ENCODE data around the gene HCN2.
A peak's percentile ranks its signal among the peaks of the same experiment; 100 is the strongest.

HCN2 gene

DNA sequence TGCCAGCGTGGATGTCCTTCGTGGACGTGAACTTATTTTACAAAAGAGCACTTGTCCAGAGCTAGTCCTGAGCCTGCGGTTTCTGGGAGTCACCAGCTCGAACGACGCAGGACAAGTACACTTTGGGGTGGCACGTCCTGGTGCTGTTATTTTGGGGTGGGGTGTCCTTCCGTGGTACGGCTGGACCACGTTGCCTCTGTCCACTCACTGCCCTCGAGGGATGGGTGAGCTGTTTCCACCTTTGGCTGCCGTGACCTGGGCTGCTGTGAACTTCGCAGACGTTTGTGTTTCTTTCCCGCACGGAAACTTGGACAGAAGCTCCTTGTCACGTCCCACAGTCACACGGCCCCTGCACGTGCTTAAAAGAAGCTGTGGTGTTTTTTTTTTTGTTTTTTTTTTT lies 34.9 kb upstream of the HCN2 start:
- no peaks in the 10 kb centered on the region for H3K9me3 ChIP-seq (ENCODE audit: control insufficient read depth, insufficient read depth, low read depth, low read length)
- 0 out of 2 replicates have a peak, but pooled peaks cover 3% of the 10 kb centered on the region for H3K4me1 ChIP-seq (ENCODE audit: control insufficient read depth, insufficient read depth, low read length)
- no peaks in the 10 kb centered on the region for H3K36me3 ChIP-seq (ENCODE audit: control insufficient read depth in 2 of 2, insufficient read depth in 1 of 2, low read length in 2 of 2)
- no peak overlapping the region for H3K27ac ChIP-seq (ENCODE audit: extremely low read depth, low read depth, low read length)
- ChIA-PET POLR2A (interaction anchor here (0.7 to 2.7 kb wide), 4 partner anchors 23 to 48 kb away, joined by 3 to 17 read pairs (median 5); partner anchors contain the start of gene CDC34), CTCF (interaction anchor here (0.5 to 1.6 kb wide), 2 partner anchors 44 to 109 kb away, joined by 3 to 4 read pairs; no protein-coding TSS in a partner anchor)
- no peak for TF ChIP-seq ZNF133 (tag by site-specific recombination; IDR thresholded peaks at IDR 0.05)
- TF ChIP-seq YY2 (tag by site-specific recombination; IDR thresholded peaks at IDR 0.05): no peak
- no peak overlapping the region for H3K4me3 ChIP-seq (ENCODE audit: low read depth, low read length)

DNA sequence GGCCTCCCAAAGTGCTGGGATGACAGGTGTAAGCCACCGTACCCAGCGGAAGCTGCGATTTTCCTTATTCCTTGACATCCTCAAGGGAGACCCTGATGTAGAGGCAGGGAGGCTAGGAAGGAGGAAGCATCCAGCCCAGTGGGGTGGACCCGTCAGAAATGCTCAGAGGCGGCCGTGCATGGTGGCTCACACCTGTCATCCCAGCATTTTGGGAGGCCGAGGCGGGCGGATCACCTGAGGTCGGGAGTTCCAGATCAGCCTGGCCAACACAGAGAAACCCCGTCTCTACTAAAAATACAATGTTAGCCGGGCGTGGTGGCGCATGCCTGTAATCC lies 34.2 kb upstream of the HCN2 start:
- POLR2A ChIA-PET: interaction anchor here (0.6 to 2.7 kb wide), 9 partner anchors 9 to 149 kb away, joined by 3 to 17 read pairs (median 3); partner anchors contain the start of genes BSG and CDC34
- H3K27ac ChIP-seq (ENCODE audit: extremely low read depth, low read depth, low read length): no peak overlapping the region
- no peaks in the 10 kb centered on the region for H3K36me3 ChIP-seq (ENCODE audit: control insufficient read depth in 2 of 2, insufficient read depth in 1 of 2, low read length in 2 of 2)
- no peak for TF ChIP-seq ZNF157 (tag by site-specific recombination; IDR thresholded peaks at IDR 0.05)
- TF ChIP-seq, protein P1, sequence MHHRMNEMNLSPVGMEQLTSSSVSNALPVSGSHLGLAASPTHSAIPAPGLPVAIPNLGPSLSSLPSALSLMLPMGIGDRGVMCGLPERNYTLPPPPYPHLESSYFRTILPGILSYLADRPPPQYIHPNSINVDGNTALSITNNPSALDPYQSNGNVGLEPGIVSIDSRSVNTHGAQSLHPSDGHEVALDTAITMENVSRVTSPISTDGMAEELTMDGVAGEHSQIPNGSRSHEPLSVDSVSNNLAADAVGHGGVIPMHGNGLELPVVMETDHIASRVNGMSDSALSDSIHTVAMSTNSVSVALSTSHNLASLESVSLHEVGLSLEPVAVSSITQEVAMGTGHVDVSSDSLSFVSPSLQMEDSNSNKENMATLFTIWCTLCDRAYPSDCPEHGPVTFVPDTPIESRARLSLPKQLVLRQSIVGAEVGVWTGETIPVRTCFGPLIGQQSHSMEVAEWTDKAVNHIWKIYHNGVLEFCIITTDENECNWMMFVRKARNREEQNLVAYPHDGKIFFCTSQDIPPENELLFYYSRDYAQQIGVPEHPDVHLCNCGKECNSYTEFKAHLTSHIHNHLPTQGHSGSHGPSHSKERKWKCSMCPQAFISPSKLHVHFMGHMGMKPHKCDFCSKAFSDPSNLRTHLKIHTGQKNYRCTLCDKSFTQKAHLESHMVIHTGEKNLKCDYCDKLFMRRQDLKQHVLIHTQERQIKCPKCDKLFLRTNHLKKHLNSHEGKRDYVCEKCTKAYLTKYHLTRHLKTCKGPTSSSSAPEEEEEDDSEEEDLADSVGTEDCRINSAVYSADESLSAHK (tag by site-specific recombination; IDR thresholded peaks at IDR 0.05): no peak
- 0 out of 2 replicates have a peak, but pooled peaks cover 3% of the 10 kb centered on the region for H3K4me1 ChIP-seq (ENCODE audit: control insufficient read depth, insufficient read depth, low read length)
- no peaks in the 10 kb centered on the region for H3K9me3 ChIP-seq (ENCODE audit: control insufficient read depth, insufficient read depth, low read depth, low read length)
- CTCF ChIA-PET: interaction anchor here (0.6 to 1.6 kb wide), 2 partner anchors 45 to 50 kb away, joined by 4 read pairs; no protein-coding TSS in a partner anchor
- no peak overlapping the region for H3K4me3 ChIP-seq (ENCODE audit: low read depth, low read length)

- POLR2A ChIA-PET: interaction anchor here (1.3 to 2.7 kb wide), 3 partner anchors 15 to 25 kb away, joined by 3 to 17 read pairs (median 6); partner anchors contain the start of gene CDC34
Observed at GRCh38 chr19:556611-557382, 32.9 kb upstream of the HCN2 start.

DNA sequence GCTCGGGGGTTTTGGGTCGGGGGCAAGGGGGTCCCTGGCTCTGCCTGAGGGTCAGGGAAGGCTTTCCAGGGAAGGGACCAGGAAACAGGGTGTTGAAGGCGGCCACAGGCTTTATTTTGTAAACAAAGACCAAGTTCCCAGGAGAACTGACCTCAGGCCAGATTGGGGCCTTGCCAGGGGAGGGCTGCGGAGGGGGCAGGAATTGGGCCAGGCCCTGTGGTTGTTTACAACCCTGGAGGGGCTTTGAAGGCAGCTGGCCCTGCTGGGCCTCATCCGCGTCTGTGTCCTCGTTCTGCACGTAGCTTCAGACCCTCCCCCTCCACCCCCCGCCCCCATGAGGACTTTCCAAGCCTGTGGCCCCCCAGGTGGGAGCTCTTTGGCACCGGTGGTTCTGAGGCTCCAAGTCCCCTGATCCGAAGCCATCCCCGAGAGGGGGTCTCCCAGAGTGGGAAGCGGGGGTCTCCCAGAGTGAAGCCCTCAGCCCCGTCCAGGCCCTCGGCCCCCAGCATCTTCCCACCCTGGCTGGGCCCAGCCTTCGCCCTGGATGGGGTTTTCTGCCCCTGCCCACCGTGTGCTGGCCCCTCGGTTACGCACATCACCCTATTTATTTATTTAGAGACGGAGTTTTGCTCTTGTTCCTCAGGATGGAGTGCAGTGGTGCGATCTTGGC lies 30.8 kb upstream of the HCN2 start:
- no peaks in the 10 kb centered on the region for H3K9me3 ChIP-seq (ENCODE audit: control insufficient read depth, insufficient read depth, low read depth, low read length)
- 0 out of 2 replicates have a peak, but pooled peaks cover 3% of the 10 kb centered on the region for H3K4me1 ChIP-seq (ENCODE audit: control insufficient read depth, insufficient read depth, low read length)
- no peak overlapping the region for H3K4me3 ChIP-seq (ENCODE audit: low read depth, low read length)
- no peaks in the 10 kb centered on the region for H3K36me3 ChIP-seq (ENCODE audit: control insufficient read depth in 2 of 2, insufficient read depth in 1 of 2, low read length in 2 of 2)
- POLR2A ChIA-PET: no interaction called here
- CTCF ChIA-PET: no interaction called here
- no peak overlapping the region for H3K27ac ChIP-seq (ENCODE audit: extremely low read depth, low read depth, low read length)
- TF ChIP-seq ZNF514 (tag by site-specific recombination; IDR thresholded peaks at IDR 0.05) (no peak), MEIS1 (CRISPR knock-in tag; IDR thresholded peaks at IDR 0.05; ENCODE audit: borderline replicate concordance) (no peak), ZNF791 (tag by site-specific recombination; IDR thresholded peaks at IDR 0.05) (no peak), OSR2 (tag by site-specific recombination; IDR thresholded peaks at IDR 0.05) (no peak), ZNF266 (tag by site-specific recombination; IDR thresholded peaks at IDR 0.05; ENCODE audit: low read depth) (no peak), ZNF624 (tag by site-specific recombination; IDR thresholded peaks at IDR 0.05) (no peak), ZBTB21 (tag by site-specific recombination; IDR thresholded peaks at IDR 0.05) (no peak), ZNF701 (tag by site-specific recombination; IDR thresholded peaks at IDR 0.05) (no peak), ZNF423 (tag by site-specific recombination; IDR thresholded peaks at IDR 0.05) (no peak), ZBTB1 (tag by site-specific recombination; IDR thresholded peaks at IDR 0.05) (no peak), ZNF670 (tag by site-specific recombination; IDR thresholded peaks at IDR 0.05; ENCODE audit: low read depth) (no peak), ZNF202 (tag by site-specific recombination; IDR thresholded peaks at IDR 0.05; ENCODE audit: borderline replicate concordance) (no peak), ZNF10 (tag by site-specific recombination; IDR thresholded peaks at IDR 0.05) (no peak), ZBTB20 (tag by site-specific recombination; IDR thresholded peaks at IDR 0.05) (no peak)
- TF ChIP-seq, protein P2, sequence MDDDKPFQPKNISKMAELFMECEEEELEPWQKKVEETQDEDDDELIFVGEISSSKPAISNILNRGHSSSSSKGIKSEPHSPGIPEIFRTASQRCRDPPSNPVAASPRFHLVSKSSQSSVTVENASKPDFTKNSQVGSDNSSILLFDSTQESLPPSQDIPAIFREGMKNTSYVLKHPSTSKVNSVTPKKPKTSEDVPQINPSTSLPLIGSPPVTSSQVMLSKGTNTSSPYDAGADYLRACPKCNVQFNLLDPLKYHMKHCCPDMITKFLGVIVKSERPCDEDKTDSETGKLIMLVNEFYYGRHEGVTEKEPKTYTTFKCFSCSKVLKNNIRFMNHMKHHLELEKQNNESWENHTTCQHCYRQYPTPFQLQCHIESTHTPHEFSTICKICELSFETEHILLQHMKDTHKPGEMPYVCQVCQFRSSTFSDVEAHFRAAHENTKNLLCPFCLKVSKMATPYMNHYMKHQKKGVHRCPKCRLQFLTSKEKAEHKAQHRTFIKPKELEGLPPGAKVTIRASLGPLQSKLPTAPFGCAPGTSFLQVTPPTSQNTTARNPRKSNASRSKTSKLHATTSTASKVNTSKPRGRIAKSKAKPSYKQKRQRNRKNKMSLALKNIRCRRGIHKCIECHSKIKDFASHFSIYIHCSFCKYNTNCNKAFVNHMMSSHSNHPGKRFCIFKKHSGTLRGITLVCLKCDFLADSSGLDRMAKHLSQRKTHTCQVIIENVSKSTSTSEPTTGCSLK (tag by site-specific recombination; IDR thresholded peaks at IDR 0.05): no peak
- TF ChIP-seq, protein P3, sequence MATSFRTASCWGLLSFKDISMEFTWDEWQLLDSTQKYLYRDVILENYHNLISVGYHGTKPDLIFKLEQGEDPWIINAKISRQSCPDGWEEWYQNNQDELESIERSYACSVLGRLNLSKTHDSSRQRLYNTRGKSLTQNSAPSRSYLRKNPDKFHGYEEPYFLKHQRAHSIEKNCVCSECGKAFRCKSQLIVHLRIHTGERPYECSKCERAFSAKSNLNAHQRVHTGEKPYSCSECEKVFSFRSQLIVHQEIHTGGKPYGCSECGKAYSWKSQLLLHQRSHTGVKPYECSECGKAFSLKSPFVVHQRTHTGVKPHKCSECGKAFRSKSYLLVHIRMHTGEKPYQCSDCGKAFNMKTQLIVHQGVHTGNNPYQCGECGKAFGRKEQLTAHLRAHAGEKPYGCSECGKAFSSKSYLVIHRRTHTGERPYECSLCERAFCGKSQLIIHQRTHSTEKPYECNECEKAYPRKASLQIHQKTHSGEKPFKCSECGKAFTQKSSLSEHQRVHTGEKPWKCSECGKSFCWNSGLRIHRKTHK (tag by site-specific recombination; IDR thresholded peaks at IDR 0.05): no peak

More at GRCh38 chr19:556611-557382, 32.9 kb upstream of the HCN2 start:
- Histone ChIP-seq H3K9me3 (ENCODE audit: control insufficient read depth, insufficient read depth, low read depth, low read length) (no peaks in the 10 kb centered on the region), H3K4me1 (ENCODE audit: control insufficient read depth, insufficient read depth, low read length) (0 out of 2 replicates have a peak, but pooled peaks cover 3% of the 10 kb centered on the region), H3K4me3 (ENCODE audit: low read depth, low read length) (no peak overlapping the region), H3K36me3 (ENCODE audit: control insufficient read depth in 2 of 2, insufficient read depth in 1 of 2, low read length in 2 of 2) (no peaks in the 10 kb centered on the region), H3K27ac (ENCODE audit: extremely low read depth, low read depth, low read length) (no peak overlapping the region)
- CTCF ChIA-PET: interaction anchor here (1.6 kb wide), 1 partner anchor 46 kb away, joined by 4 read pairs; no protein-coding TSS in a partner anchor
- 0 out of 2 replicates have a peak, but pooled peaks have one; percentile 44 for TF ChIP-seq ZNF10 (tag by site-specific recombination; IDR thresholded peaks at IDR 0.05)
- no peak for TF ChIP-seq ZNF221 (tag by site-specific recombination; IDR thresholded peaks at IDR 0.05; ENCODE audit: borderline replicate concordance)
